ENCODE data around the gene DPP4. TPM values are rescaled to one million over a fixed set of nuclear protein-coding genes. Genes with fewer than 3 reads are reported as not detected.
A peak's percentile ranks its signal among the peaks of the same experiment; 100 is the strongest.

Gene DPP4
- total and polyA plus RNA-seq, 3 experiments from 2014 or later = 14.6 to 71.7 (median 15.4) TPM

DNA sequence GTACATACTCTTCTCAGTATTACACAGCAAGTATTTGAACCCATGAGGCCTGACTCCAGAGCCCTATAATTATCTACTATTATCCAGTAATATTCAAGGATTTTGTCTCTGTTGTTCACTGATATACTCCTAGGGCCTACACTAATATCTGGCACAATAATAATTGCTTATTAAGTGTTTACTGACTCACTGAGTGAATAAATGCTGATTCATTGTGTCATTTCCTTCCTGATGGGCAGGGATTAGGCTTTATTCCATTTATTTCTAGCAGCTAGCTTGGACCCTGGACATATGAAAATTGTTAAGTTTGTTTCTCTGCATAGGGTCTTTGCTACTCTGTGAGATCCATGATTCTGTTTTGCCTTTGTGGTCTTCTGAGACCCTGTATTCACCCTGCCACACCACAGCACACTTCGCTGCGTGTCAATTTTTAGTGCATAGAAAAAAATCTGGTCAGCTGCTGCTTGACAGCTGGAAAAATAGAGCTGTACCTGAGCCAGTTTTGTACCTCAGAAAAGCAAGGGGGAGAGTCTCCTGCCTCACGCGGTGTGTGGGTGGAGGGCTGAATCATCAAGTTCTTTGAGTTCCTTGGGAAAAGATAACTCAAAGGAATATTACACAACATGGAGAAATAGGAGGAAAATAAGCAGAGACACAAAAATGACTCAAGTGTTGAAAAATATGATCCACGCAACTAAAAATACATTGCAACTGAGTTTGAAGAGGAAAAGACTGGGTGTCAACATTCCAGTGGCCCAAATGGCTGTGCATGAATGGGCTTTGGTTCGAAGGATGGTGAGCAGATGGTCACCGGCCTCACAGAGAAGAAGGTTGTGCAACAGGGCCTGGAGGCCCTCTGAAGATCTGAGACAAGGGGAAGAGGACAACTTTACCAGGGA lies 18.9 kb upstream of the DPP4 start:
- ChIA-PET POLR2A (no interaction called here), CTCF (no interaction called here)
- H3K36me3 ChIP-seq (ENCODE audit: insufficient read depth, low read length) = no peaks in the 10 kb centered on the region
- no peak for DNase-seq
- H3K4me3 ChIP-seq (ENCODE audit: low read length) = no peak overlapping the region
- no peaks in the 10 kb centered on the region for H3K27me3 ChIP-seq (ENCODE audit: insufficient read depth, low read length, poor library complexity, severe bottlenecking)
- H3K36me3 Mint-ChIP-seq = peaks cover 0 to 4% (median 2%) of the 10 kb centered on the region in 3 donors
- no peaks in the 10 kb centered on the region for H3K4me1 Mint-ChIP-seq
- peak overlapping the region in 1 of 8 donors; percentile 15 for H3K27ac Mint-ChIP-seq
- H3K4me3 Mint-ChIP-seq = no peak overlapping the region
- no peaks in the 10 kb centered on the region for H3K9me3 Mint-ChIP-seq
- H3K27me3 Mint-ChIP-seq = no peaks in the 10 kb centered on the region
- H3K9me3 ChIP-seq (ENCODE audit: low read length) = no peaks in the 10 kb centered on the region
- H3K27ac ChIP-seq (ENCODE audit: low read depth, low read length) = no peak overlapping the region
- no peaks in the 10 kb centered on the region for H3K4me1 ChIP-seq (ENCODE audit: insufficient read depth, low read length)

DNA sequence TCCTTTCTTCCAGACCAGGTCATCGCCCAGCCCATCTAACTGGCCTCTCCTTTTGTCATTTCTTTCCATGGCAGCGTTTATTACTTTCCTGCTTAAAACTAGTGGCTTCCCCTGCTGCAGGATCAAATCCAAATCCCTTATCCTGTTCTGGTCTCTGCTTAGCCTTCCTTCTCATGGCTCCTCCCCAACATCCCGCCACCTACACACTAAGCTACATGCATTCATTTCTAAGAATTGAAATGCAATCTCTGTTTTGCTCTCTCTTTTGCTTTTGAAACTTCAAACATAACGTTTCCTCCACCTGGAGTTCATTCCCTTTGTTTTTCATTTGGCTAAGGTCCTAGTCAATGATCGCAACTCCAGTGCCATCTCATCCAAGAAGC lies 18.0 kb upstream of the DPP4 start:
- no peaks in the 10 kb centered on the region for H3K36me3 Mint-ChIP-seq
- no peak overlapping the region for H3K4me3 Mint-ChIP-seq
- no peaks in the 10 kb centered on the region for H3K36me3 ChIP-seq (ENCODE audit: insufficient read depth, low read length)
- no peak overlapping the region for H3K27ac Mint-ChIP-seq
- ChIA-PET POLR2A (interaction anchor here (1.0 kb wide), 1 partner anchor 12 kb away, joined by 3 read pairs; no protein-coding TSS in a partner anchor), CTCF (no interaction called here)
- H3K27me3 Mint-ChIP-seq = no peaks in the 10 kb centered on the region
- H3K27me3 ChIP-seq (ENCODE audit: insufficient read depth, low read length, poor library complexity, severe bottlenecking) = no peaks in the 10 kb centered on the region
- no peaks in the 10 kb centered on the region for H3K4me1 ChIP-seq (ENCODE audit: insufficient read depth, low read length)
- H3K9me3 Mint-ChIP-seq = no peaks in the 10 kb centered on the region
- no peak overlapping the region for H3K4me3 ChIP-seq (ENCODE audit: low read length)
- no peaks in the 10 kb centered on the region for H3K4me1 Mint-ChIP-seq
- H3K27ac ChIP-seq (ENCODE audit: low read depth, low read length) = no peak overlapping the region
- no peak for DNase-seq
- H3K9me3 ChIP-seq (ENCODE audit: low read length) = no peaks in the 10 kb centered on the region

GRCh38 chr2:162091325-162092007 lies 17.5 kb upstream of the DPP4 start:
- no peaks in the 10 kb centered on the region for H3K9me3 ChIP-seq (ENCODE audit: low read length)
- Mint-ChIP-seq H3K27ac (no peak overlapping the region), H3K27me3 (no peaks in the 10 kb centered on the region), H3K4me3 (no peak overlapping the region), H3K4me1 (no peaks in the 10 kb centered on the region), H3K9me3 (no peaks in the 10 kb centered on the region), H3K36me3 (no peaks in the 10 kb centered on the region)
- H3K36me3 ChIP-seq (ENCODE audit: insufficient read depth, low read length) = no peaks in the 10 kb centered on the region
- no peaks in the 10 kb centered on the region for H3K4me1 ChIP-seq (ENCODE audit: insufficient read depth, low read length)
- DNase-seq = no peak
- H3K27me3 ChIP-seq (ENCODE audit: insufficient read depth, low read length, poor library complexity, severe bottlenecking) = no peaks in the 10 kb centered on the region
- H3K27ac ChIP-seq (ENCODE audit: low read depth, low read length) = no peak overlapping the region
- ChIA-PET POLR2A (interaction anchor here (1.0 kb wide), 1 partner anchor 12 kb away, joined by 3 read pairs; no protein-coding TSS in a partner anchor), CTCF (no interaction called here)
- no peak overlapping the region for H3K4me3 ChIP-seq (ENCODE audit: low read length)

GRCh38 chr2:162090109-162090508 lies 16.1 kb upstream of the DPP4 start:
- Histone ChIP-seq H3K4me1 (ENCODE audit: insufficient read depth, low read length) (no peaks in the 10 kb centered on the region), H3K4me3 (ENCODE audit: low read length) (no peak overlapping the region), H3K9me3 (ENCODE audit: low read length) (no peaks in the 10 kb centered on the region), H3K27ac (ENCODE audit: low read depth, low read length) (no peak overlapping the region), H3K27me3 (ENCODE audit: insufficient read depth, low read length, poor library complexity, severe bottlenecking) (no peaks in the 10 kb centered on the region), H3K36me3 (ENCODE audit: insufficient read depth, low read length) (no peaks in the 10 kb centered on the region)
- Mint-ChIP-seq H3K4me1 (no peaks in the 10 kb centered on the region), H3K4me3 (no peak overlapping the region), H3K27me3 (no peaks in the 10 kb centered on the region), H3K27ac (no peak overlapping the region), H3K36me3 (no peaks in the 10 kb centered on the region), H3K9me3 (no peaks in the 10 kb centered on the region)
- no peak for DNase-seq
- ChIA-PET CTCF (interaction anchor here (1.3 kb wide), 1 partner anchor 9 kb away, joined by 4 read pairs; no protein-coding TSS in a partner anchor), POLR2A (no interaction called here)

DNA sequence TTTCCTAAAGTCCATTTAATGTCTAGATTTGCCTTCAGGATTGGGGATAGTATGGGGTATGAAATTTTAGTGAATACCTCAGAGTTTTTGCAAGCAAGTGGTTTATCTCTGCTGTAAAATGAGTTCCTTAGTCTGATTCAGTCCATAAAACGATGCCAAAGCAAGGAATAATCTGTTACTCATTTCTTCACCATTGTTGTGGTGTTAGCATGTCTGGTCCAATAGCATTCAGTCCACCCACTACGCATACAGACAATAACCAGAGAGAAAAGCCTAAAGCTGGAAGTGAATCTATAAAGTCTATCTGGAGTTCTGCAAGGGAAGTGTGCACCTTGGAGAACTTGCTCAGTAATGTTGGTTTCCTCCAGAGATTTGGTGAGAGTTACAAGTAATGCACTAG lies 12.9 kb upstream of the DPP4 start:
- Histone ChIP-seq H3K4me3 (ENCODE audit: low read length) (no peak overlapping the region), H3K9me3 (ENCODE audit: low read length) (no peaks in the 10 kb centered on the region), H3K4me1 (ENCODE audit: insufficient read depth, low read length) (no peaks in the 10 kb centered on the region), H3K27ac (ENCODE audit: low read depth, low read length) (no peak overlapping the region), H3K36me3 (ENCODE audit: insufficient read depth, low read length) (no peaks in the 10 kb centered on the region), H3K27me3 (ENCODE audit: insufficient read depth, low read length, poor library complexity, severe bottlenecking) (no peaks in the 10 kb centered on the region)
- Mint-ChIP-seq H3K36me3 (no peaks in the 10 kb centered on the region), H3K9me3 (no peaks in the 10 kb centered on the region), H3K4me3 (no peak overlapping the region), H3K4me1 (no peaks in the 10 kb centered on the region), H3K27me3 (peaks cover 0 to 4% of the 10 kb centered on the region in 2 donors), H3K27ac (no peak overlapping the region)
- CTCF ChIA-PET = interaction anchor here (1.4 kb wide), 1 partner anchor 9 kb away, joined by 3 read pairs; no protein-coding TSS in a partner anchor
- POLR2A ChIA-PET = no interaction called here
- no peak for DNase-seq

- no peaks in the 10 kb centered on the region for H3K4me1 ChIP-seq (ENCODE audit: insufficient read depth, low read length)
- H3K27me3 ChIP-seq (ENCODE audit: insufficient read depth, low read length, poor library complexity, severe bottlenecking) = no peaks in the 10 kb centered on the region
- Mint-ChIP-seq H3K27ac (no peak overlapping the region), H3K9me3 (peaks cover 0 to under 1% (median under 1%) of the 10 kb centered on the region in 5 donors), H3K27me3 (peaks cover 0 to 4% of the 10 kb centered on the region in 2 donors), H3K4me3 (no peak overlapping the region), H3K4me1 (no peaks in the 10 kb centered on the region), H3K36me3 (no peaks in the 10 kb centered on the region)
- POLR2A ChIA-PET = no interaction called here
- no peak for DNase-seq
- no peak overlapping the region for H3K4me3 ChIP-seq (ENCODE audit: low read length)
- CTCF ChIA-PET = interaction anchor here (1.4 kb wide), 1 partner anchor 8 kb away, joined by 3 read pairs; no protein-coding TSS in a partner anchor
- H3K9me3 ChIP-seq (ENCODE audit: low read length) = no peaks in the 10 kb centered on the region
- H3K27ac ChIP-seq (ENCODE audit: low read depth, low read length) = no peak overlapping the region
- H3K36me3 ChIP-seq (ENCODE audit: insufficient read depth, low read length) = no peaks in the 10 kb centered on the region
Observed at GRCh38 chr2:162085090-162085891, 11.3 kb upstream of the DPP4 start.

DNA sequence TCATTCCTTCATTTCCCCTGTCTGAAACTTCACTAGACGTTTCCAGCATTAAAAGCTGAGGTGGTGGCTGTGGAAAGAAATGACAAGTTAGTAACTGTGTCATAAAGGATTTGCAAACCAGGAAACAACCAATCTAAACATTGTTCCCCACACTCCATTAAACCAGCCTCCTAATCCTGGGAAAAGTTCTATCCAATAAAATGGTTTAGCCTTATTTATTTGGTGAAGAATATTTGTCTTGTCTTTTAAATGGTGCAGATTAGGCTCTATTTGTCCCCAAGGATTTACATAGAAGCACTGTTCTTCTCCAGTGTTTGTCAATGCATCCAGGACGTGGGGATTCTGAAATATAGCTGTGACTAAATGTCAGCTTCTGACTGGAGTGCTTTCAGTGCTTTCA lies 10.5 kb upstream of the DPP4 start:
- no peak overlapping the region for H3K4me3 ChIP-seq (ENCODE audit: low read length)
- no peaks in the 10 kb centered on the region for H3K4me1 ChIP-seq (ENCODE audit: insufficient read depth, low read length)
- no peaks in the 10 kb centered on the region for H3K9me3 ChIP-seq (ENCODE audit: low read length)
- Mint-ChIP-seq H3K36me3 (peaks cover 0 to 7% (median 0%) of the 10 kb centered on the region in 3 donors), H3K27ac (no peak overlapping the region), H3K4me3 (no peak overlapping the region), H3K4me1 (no peaks in the 10 kb centered on the region), H3K27me3 (peaks cover 0 to 4% of the 10 kb centered on the region in 2 donors), H3K9me3 (peaks cover 4 to 8% (median 7%) of the 10 kb centered on the region in 5 donors)
- CTCF ChIA-PET = no interaction called here
- H3K27ac ChIP-seq (ENCODE audit: low read depth, low read length) = no peak overlapping the region
- DNase-seq = no peak
- POLR2A ChIA-PET = no interaction called here
- H3K27me3 ChIP-seq (ENCODE audit: insufficient read depth, low read length, poor library complexity, severe bottlenecking) = no peaks in the 10 kb centered on the region
- no peaks in the 10 kb centered on the region for H3K36me3 ChIP-seq (ENCODE audit: insufficient read depth, low read length)
